A549 (cell line): ENCODE results near the gene FBXW12. TPM values are rescaled to one million over a fixed set of nuclear protein-coding genes. Genes with fewer than 3 reads are reported as not detected.

Experiments used
- ATAC-seq, 2 experiments: fragments of 200-7000 bp in 1 of 2; fragments of >200 bp in 1 of 2; cut with Nextera tagmentation in 1 of 2; cut with Tn5 transposase in 1 of 2; 3 replicates each; pipeline versions ENCODE4 v1.8.0 to v1.9.1; 2018 to 2020; ENCODE audit warnings: mild to moderate bottlenecking in 1 of 2, moderate library complexity in 1 of 2
- CTCF ChIA-PET: fragments of 300-600 bp; sonication (Branson Sonifier 250); formaldehyde crosslinking; extraction: SDS; loops from one replicate; lab custom pipeline; 2021; ENCODE audit warnings: antibody characterized with exemption, inconsistent platforms; lab: Yijun Ruan, JAX
- POLR2A ChIA-PET: fragments of 350-600 bp; formaldehyde crosslinking; extraction: SDS; loops from one replicate; lab custom pipeline; 2021; ENCODE audit warnings: antibody characterized with exemption, inconsistent platforms; lab: Yijun Ruan, JAX
- DNase-seq, 2 experiments: peaks; one replicate each; pipeline versions ENCODE4 v3.0.0 to v3.0.0-alpha.2; 2011 to 2016; ENCODE audit warnings: low read depth in 1 of 2, low spot score in 1 of 2
- FAIRE-seq: peaks from 2 replicates; lab custom pipeline; 2011; peaks lifted over from hg19 to GRCh38; lab: Jason Lieb, UNC
- H3K27ac ChIP-seq, 2 experiments: fragments of >200 bp; sonication (Bioruptor Twin); formaldehyde crosslinking; 3 replicates each; pipeline ENCODE4 v1.5.1; 2016 to 2017
- H3K4me1 ChIP-seq: fragments of >200 bp; sonication (Bioruptor Twin); formaldehyde crosslinking; 3 replicates; pipeline ENCODE4 v1.6.1; 2016
- H3K4me2 ChIP-seq: fragments of >200 bp; sonication (Bioruptor Twin); formaldehyde crosslinking; 3 replicates; pipeline ENCODE4 v1.6.1; 2016
- H3K4me3 ChIP-seq: fragments of >200 bp; sonication (Bioruptor Twin); formaldehyde crosslinking; 3 replicates; pipeline ENCODE4 v1.5.1; 2016
- H3K9me3 ChIP-seq: fragments of >200 bp; sonication (Bioruptor Twin); formaldehyde crosslinking; 3 replicates; pipeline ENCODE4 v1.6.1; 2016
- BCL3 ChIP-seq: fragments of >200 bp; sonication (Bioruptor Twin); formaldehyde crosslinking; IDR thresholded peaks from 3 replicates; pipeline ENCODE4 v1.6.1; 2016
- CEBPB ChIP-seq, 2 experiments: fragments of >200 bp in 1 of 2; sonication (Bioruptor Twin) in 1 of 2; formaldehyde crosslinking in 1 of 2; IDR thresholded peaks; 2 replicates each; pipeline ENCODE4 v1.6.1; 2012 to 2016
- ESRRA ChIP-seq: fragments of 150-350 bp; IDR thresholded peaks from 2 replicates; pipeline ENCODE4 v1.6.1; 2014; ENCODE audit warnings: mild to moderate bottlenecking, low read length, borderline replicate concordance
- FOXS1 ChIP-seq: fragments of 250-450 bp; sonication (Bioruptor Pico); IDR thresholded peaks from 2 replicates; pipeline ENCODE4 v1.5.0; 2020; ENCODE audit warnings: mild to moderate bottlenecking, moderate library complexity
- HOXA7 ChIP-seq: fragments of 250-450 bp; sonication (Bioruptor Pico); IDR thresholded peaks from 2 replicates; pipeline ENCODE4 v1.5.0; 2020; ENCODE audit warnings: mild to moderate bottlenecking, moderate library complexity
- JUNB ChIP-seq: fragments of >200 bp; sonication (Bioruptor Twin); formaldehyde crosslinking; IDR thresholded peaks from 2 replicates; pipeline ENCODE4 v1.6.1; 2016
- NFE2L2 ChIP-seq: fragments of 150-350 bp; conservative IDR thresholded peaks from 2 replicates; pipeline ENCODE4 v1.6.1; 2014; ENCODE audit warnings: low read length
- NR3C1 ChIP-seq: fragments of >200 bp; sonication (Bioruptor Twin); formaldehyde crosslinking; IDR thresholded peaks from 3 replicates; pipeline ENCODE4 v1.6.1; 2017
- POLR2AphosphoS2 ChIP-seq: conservative IDR thresholded peaks from 2 replicates; pipeline ENCODE4 v1.6.1; 2012; ENCODE audit warnings: low read length, improper control_type of control experiment, inconsistent platforms
- RAD21 ChIP-seq, 2 experiments: fragments of >200 bp in 1 of 2; sonication (Bioruptor Twin) in 1 of 2; formaldehyde crosslinking in 1 of 2; IDR thresholded peaks in 1 of 2; conservative IDR thresholded peaks in 1 of 2; 2 replicates in 1 of 2; 3 replicates in 1 of 2; pipeline ENCODE4 v1.6.1; 2012 to 2018; ENCODE audit warnings: inconsistent platforms in 1 of 2
- RARB ChIP-seq: fragments of 250-450 bp; sonication (Bioruptor Pico); IDR thresholded peaks from 2 replicates; pipeline ENCODE4 v1.8.0; 2021; ENCODE audit warnings: mild to moderate bottlenecking, moderate library complexity
- SMC3 ChIP-seq: fragments of >200 bp; sonication (Bioruptor Twin); formaldehyde crosslinking; IDR thresholded peaks from 3 replicates; pipeline ENCODE4 v1.6.1; 2018; ENCODE audit warnings: inconsistent platforms
- WGBS: methylation state at CpG from one replicate; pipeline ENCODE4 v1.1.6; 2017; ENCODE audit errors: missing lambda C conversion rate; 5-methylcytosine and 5-hydroxymethylcytosine counted together
- polyA plus RNA-seq, 4 experiments: library from polyadenylated mRNA; depleted of rRNA in 3 of 4; stranded (reverse); fragments of >200 nt; fragmentation: RNase III in 1 of 4; extraction: RNeasy Plus Mini Kit Qiagen cat#74134 plus additional on column Dnase treatment in 1 of 4; gene quantifications; 2 replicates in 3 of 4; 3 replicates in 1 of 4; pipeline ENCODE4 v1.2.3, GENCODE V29; 2011 to 2017
- TF ChIP-seq, protein P1 (sequence below): fragments of 250-450 bp; sonication (Bioruptor Pico); IDR thresholded peaks from 2 replicates; pipeline ENCODE4 v1.5.0; 2021; ENCODE audit warnings: mild to moderate bottlenecking, moderate library complexity, borderline replicate concordance
- TF ChIP-seq, protein P2 (sequence below): fragments of >200 bp; sonication (Bioruptor Twin); formaldehyde crosslinking; IDR thresholded peaks from 3 replicates; pipeline ENCODE4 v1.5.1; 2016
- TF ChIP-seq, protein P3 (sequence below): fragments of 450-650 bp; IDR thresholded peaks from 2 replicates; pipeline ENCODE4 v1.6.1; 2014; ENCODE audit warnings: antibody characterized with exemption

Gene FBXW12
- polyA plus RNA-seq, 2 of the 4 experiments (the other 2 are of a cell fraction), result not detected

DNA sequence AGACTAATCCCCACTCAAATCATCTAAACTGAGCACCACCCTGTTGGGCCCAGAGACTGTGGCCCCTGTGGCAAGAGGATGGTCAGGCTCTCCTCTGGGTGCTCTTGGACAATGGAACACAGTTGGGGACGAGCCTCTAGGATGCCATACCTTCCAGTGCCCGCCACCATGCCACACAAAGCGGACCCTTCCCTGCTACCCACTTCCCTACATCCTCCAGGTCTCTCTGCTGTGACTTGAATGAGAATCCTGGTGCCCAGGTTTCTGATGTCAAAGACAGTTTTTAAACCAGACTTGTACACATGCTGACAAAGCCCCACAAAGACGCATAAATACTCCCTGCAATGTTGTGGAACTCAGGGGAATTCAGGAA is 63.2 kb downstream of the FBXW12 start:
- H3K4me3 ChIP-seq, result no peak overlapping the region
- no peak overlapping the region for H3K27ac ChIP-seq
- peaks cover 45% of the 10 kb centered on the region for H3K4me1 ChIP-seq
- TF ChIP-seq, protein P1, sequence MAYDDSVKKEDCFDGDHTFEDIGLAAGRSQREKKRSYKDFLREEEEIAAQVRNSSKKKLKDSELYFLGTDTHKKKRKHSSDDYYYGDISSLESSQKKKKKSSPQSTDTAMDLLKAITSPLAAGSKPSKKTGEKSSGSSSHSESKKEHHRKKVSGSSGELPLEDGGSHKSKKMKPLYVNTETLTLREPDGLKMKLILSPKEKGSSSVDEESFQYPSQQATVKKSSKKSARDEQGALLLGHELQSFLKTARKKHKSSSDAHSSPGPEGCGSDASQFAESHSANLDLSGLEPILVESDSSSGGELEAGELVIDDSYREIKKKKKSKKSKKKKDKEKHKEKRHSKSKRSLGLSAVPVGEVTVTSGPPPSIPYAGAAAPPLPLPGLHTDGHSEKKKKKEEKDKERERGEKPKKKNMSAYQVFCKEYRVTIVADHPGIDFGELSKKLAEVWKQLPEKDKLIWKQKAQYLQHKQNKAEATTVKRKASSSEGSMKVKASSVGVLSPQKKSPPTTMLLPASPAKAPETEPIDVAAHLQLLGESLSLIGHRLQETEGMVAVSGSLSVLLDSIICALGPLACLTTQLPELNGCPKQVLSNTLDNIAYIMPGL (CRISPR knock-in tag), result no peak
- TF ChIP-seq CEBPB (IDR thresholded peaks at IDR 0.05) (no peak), NR3C1 (no peak), NFE2L2 (no peak), POLR2AphosphoS2 (no peak), JUNB (no peak), ESRRA (no peak), RARB (no peak), BCL3 (no peak)
- TF ChIP-seq, all 56 proteins: peak for 0
- H3K9me3 ChIP-seq, result no peaks in the 10 kb centered on the region
- 79% methylated on average over 4 of the region's 4 CpGs for WGBS
- FAIRE-seq (no peak), ATAC-seq (no peak), DNase-seq (no peak)
- H3K4me2 ChIP-seq, result no peak overlapping the region
- ChIA-PET CTCF (interaction anchor here (0.7 to 13.6 kb wide), 39 partner anchors 10 to 445 kb away, joined by 3 to 488 read pairs (median 7); partner anchors contain the start of genes ATRIP and ZNF589), POLR2A (interaction anchor here (1.5 to 2.1 kb wide), 2 partner anchors 11 to 161 kb away, joined by 4 to 8 read pairs; partner anchors contain the start of gene ATRIP)

DNA sequence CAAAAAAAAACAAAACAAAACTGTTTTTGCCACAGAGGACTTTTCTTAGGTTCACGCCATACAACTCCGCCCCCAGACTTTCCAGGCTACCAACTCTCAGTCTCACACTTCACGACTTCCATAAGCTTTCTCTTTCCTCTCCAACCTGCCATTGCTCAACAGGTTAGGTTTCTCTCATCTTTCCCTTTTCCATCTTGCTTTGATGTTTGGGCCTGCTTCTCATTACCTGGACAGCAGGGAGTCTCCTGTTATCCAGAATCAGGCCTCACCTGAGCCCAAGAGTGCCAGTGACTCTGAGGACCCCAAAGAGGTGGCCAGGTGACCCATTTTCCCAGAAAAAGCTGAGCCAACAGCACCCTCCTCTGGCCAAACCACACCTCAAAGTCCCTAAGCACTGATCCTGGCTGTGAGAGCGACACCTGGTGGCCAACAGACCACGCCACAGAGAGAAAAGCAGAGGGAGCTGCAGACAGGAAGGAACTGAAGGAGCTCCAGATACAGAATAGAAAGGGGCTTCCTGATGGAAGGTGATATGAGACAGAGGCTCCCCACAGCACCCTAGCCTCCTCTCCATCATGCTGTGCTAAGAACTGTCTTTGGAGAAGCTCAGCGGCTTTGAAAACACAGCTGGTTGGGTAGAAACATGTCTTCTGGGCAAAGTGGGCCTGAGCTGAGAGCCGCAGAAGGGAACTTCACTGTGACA is 63.9 kb downstream of the FBXW12 start:
- Histone ChIP-seq H3K4me1 (peaks cover 38% of the 10 kb centered on the region; the same call in 2 of the 3 replicates), H3K9me3 (no peaks in the 10 kb centered on the region), H3K27ac (no peak overlapping the region), H3K4me2 (no peak overlapping the region), H3K4me3 (no peak overlapping the region)
- ChIA-PET CTCF (interaction anchor here (0.5 to 13.6 kb wide), 66 partner anchors 9 to 543 kb away, joined by 3 to 488 read pairs (median 5); partner anchors contain the start of genes ATRIP and ZNF589), POLR2A (interaction anchor here (1.2 to 2.1 kb wide), 4 partner anchors 10 to 162 kb away, joined by 3 to 8 read pairs (median 4); partner anchors contain the start of gene ATRIP)
- ATAC-seq (peak; percentile 63 to 71; a peak in 5 of 6 replicates), FAIRE-seq (no peak), DNase-seq (peak; percentile 81 to 82)
- TF ChIP-seq FOXS1 (no peak), RAD21 (conservative IDR thresholded peaks at IDR 0.05 in 1 of 2, IDR thresholded peaks at IDR 0.05 in 1 of 2) (peak; percentile 80 to 85), SMC3 (peak; percentile 95)
- TF ChIP-seq, protein P2, sequence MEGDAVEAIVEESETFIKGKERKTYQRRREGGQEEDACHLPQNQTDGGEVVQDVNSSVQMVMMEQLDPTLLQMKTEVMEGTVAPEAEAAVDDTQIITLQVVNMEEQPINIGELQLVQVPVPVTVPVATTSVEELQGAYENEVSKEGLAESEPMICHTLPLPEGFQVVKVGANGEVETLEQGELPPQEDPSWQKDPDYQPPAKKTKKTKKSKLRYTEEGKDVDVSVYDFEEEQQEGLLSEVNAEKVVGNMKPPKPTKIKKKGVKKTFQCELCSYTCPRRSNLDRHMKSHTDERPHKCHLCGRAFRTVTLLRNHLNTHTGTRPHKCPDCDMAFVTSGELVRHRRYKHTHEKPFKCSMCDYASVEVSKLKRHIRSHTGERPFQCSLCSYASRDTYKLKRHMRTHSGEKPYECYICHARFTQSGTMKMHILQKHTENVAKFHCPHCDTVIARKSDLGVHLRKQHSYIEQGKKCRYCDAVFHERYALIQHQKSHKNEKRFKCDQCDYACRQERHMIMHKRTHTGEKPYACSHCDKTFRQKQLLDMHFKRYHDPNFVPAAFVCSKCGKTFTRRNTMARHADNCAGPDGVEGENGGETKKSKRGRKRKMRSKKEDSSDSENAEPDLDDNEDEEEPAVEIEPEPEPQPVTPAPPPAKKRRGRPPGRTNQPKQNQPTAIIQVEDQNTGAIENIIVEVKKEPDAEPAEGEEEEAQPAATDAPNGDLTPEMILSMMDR, result peak; percentile 98
- WGBS, result 44% methylated on average over 7 of the region's 7 CpGs

GRCh38 chr3:48436477-48436787 is 64.4 kb downstream of the FBXW12 start:
- no peak overlapping the region for H3K4me2 ChIP-seq
- H3K27ac ChIP-seq, result no peak overlapping the region
- H3K9me3 ChIP-seq, result no peaks in the 10 kb centered on the region
- H3K4me3 ChIP-seq, result no peak overlapping the region
- ATAC-seq (no peak; a peak in 1 of 6 replicates), DNase-seq (no peak), FAIRE-seq (no peak)
- 0% methylated on average over 1 of the region's 1 CpG for WGBS
- TF ChIP-seq HOXA7 (CRISPR knock-in tag), result no peak
- no peak for TF ChIP-seq RARB
- TF ChIP-seq FOXS1, result no peak
- TF ChIP-seq, protein P3, sequence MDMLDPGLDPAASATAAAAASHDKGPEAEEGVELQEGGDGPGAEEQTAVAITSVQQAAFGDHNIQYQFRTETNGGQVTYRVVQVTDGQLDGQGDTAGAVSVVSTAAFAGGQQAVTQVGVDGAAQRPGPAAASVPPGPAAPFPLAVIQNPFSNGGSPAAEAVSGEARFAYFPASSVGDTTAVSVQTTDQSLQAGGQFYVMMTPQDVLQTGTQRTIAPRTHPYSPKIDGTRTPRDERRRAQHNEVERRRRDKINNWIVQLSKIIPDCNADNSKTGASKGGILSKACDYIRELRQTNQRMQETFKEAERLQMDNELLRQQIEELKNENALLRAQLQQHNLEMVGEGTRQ, result no peak
- ChIA-PET CTCF (interaction anchor here (0.5 to 13.6 kb wide), 61 partner anchors 9 to 543 kb away, joined by 3 to 488 read pairs (median 6); partner anchors contain the start of genes ATRIP and ZNF589), POLR2A (interaction anchor here (1.2 to 2.1 kb wide), 4 partner anchors 10 to 162 kb away, joined by 3 to 8 read pairs (median 4); partner anchors contain the start of gene ATRIP)
- peaks cover 38% of the 10 kb centered on the region; the same call in 2 of the 3 replicates for H3K4me1 ChIP-seq
